Stomach (tissue), 4 donors: Measurements from ENCODE around the gene GKN1.

Experiments
- POLR2AphosphoS5 ChIP-seq, 3 donors: sonication (generic); formaldehyde crosslinking; IDR thresholded peaks; one replicate each; pipeline ENCODE4 v1.6.1; 2016; ENCODE audit warnings: antibody characterized with exemption in 3 of 3
- TF ChIP-seq, protein P1 (sequence below), 7 experiments: fragments of 450-650 bp in 4 of 7; fragments of 200-600 bp in 3 of 7; sonication (generic) in 3 of 7; IDR thresholded peaks; one replicate each; pipeline ENCODE4 v1.5.1; 2016 to 2019; ENCODE audit warnings: antibody characterized with exemption in 7 of 7, control low read depth in 2 of 7, mild to moderate bottlenecking in 1 of 7

GRCh38 chr2:68980956-68981355, 6.5 kb downstream of the GKN1 start:
- no peak for TF ChIP-seq POLR2AphosphoS5 (IDR thresholded peaks at IDR 0.05)
- TF ChIP-seq, protein P1, sequence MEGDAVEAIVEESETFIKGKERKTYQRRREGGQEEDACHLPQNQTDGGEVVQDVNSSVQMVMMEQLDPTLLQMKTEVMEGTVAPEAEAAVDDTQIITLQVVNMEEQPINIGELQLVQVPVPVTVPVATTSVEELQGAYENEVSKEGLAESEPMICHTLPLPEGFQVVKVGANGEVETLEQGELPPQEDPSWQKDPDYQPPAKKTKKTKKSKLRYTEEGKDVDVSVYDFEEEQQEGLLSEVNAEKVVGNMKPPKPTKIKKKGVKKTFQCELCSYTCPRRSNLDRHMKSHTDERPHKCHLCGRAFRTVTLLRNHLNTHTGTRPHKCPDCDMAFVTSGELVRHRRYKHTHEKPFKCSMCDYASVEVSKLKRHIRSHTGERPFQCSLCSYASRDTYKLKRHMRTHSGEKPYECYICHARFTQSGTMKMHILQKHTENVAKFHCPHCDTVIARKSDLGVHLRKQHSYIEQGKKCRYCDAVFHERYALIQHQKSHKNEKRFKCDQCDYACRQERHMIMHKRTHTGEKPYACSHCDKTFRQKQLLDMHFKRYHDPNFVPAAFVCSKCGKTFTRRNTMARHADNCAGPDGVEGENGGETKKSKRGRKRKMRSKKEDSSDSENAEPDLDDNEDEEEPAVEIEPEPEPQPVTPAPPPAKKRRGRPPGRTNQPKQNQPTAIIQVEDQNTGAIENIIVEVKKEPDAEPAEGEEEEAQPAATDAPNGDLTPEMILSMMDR (IDR thresholded peaks at IDR 0.05) = no peak
